Activated T-helper 2 cell treated with anti-CD3 and anti-CD28 coated beads, Interferon-gamma antibody, Interleukin-2, Interleukin-4, amounts not matched to agents 10 μg/mL and 5 μg/mL and 100 μg/mL, durations not matched to agents 14 hours and 24 hours and 36 hours (primary cell): ENCODE results near the gene RFESD. TPM values are rescaled to one million over a fixed set of nuclear protein-coding genes. Genes with fewer than 3 reads are reported as not detected.

Source experiments
- DNase-seq: peaks from one replicate; pipeline ENCODE4 v3.0.0; 2021; ENCODE audit warnings: low spot score
- H3K27ac Mint-ChIP-seq: one replicate; pipeline ENCODE4 v1.8.0; 2021; ENCODE audit warnings: mixed read lengths
- H3K27me3 Mint-ChIP-seq: one replicate; pipeline ENCODE4 v1.8.0; 2021; ENCODE audit warnings: low read depth, mixed read lengths
- H3K36me3 Mint-ChIP-seq: one replicate; pipeline ENCODE4 v1.8.0; 2021; ENCODE audit warnings: low read depth, mixed read lengths
- H3K4me1 Mint-ChIP-seq: one replicate; pipeline ENCODE4 v1.8.0; 2021; ENCODE audit warnings: low read depth, mixed read lengths
- H3K4me3 Mint-ChIP-seq: one replicate; pipeline ENCODE4 v1.8.0; 2021; ENCODE audit warnings: low read depth, mild to moderate bottlenecking, moderate library complexity, mixed read lengths
- H3K9me3 Mint-ChIP-seq: one replicate; pipeline ENCODE4 v1.8.0; 2021; ENCODE audit warnings: mixed read lengths
- intact Hi-C: fragments of 100-400 bp; cut with micrococcal nuclease; formaldehyde crosslinking; loops from one replicate; pipeline ENCODE4 v1.15.1; 2023
- total RNA-seq: library from RNA; stranded (reverse); gene quantifications from 2 replicates; pipeline ENCODE4 v1.2.3, GENCODE V29; 2022

RFESD gene
- total RNA-seq, 1 donor from 2014 or later: 2.9 TPM

- DNase-seq: no peak
- Mint-ChIP-seq H3K27ac (no peak overlapping the region), H3K9me3 (no peaks in the 10 kb centered on the region), H3K27me3 (peaks cover 19% of the 10 kb centered on the region), H3K36me3 (no peaks in the 10 kb centered on the region), H3K4me1 (peaks cover 4% of the 10 kb centered on the region), H3K4me3 (no peak overlapping the region)
- intact Hi-C loops: no loop called here
These were observed 24.0 kb downstream of the RFESD start for GRCh38 chr5:95670568-95670967.

- Mint-ChIP-seq H3K4me3 (no peak overlapping the region), H3K27ac (no peak overlapping the region), H3K4me1 (peaks cover 4% of the 10 kb centered on the region), H3K27me3 (peaks cover 21% of the 10 kb centered on the region), H3K9me3 (no peaks in the 10 kb centered on the region), H3K36me3 (no peaks in the 10 kb centered on the region)
- intact Hi-C loops: no loop called here
- DNase-seq: no peak
These were observed 25.2 kb downstream of the RFESD start for GRCh38 chr5:95671826-95672225.

- no peak overlapping the region for H3K4me3 Mint-ChIP-seq
- no peaks in the 10 kb centered on the region for H3K9me3 Mint-ChIP-seq
- intact Hi-C loops: no loop called here
- no peak overlapping the region for H3K27ac Mint-ChIP-seq
- peaks cover 23% of the 10 kb centered on the region for H3K27me3 Mint-ChIP-seq
- no peaks in the 10 kb centered on the region for H3K36me3 Mint-ChIP-seq
- H3K4me1 Mint-ChIP-seq: peaks cover 4% of the 10 kb centered on the region
- no peak for DNase-seq
These were observed 26.1 kb downstream of the RFESD start for GRCh38 chr5:95672641-95673040.

- H3K27ac Mint-ChIP-seq: no peak overlapping the region
- peaks cover 4% of the 10 kb centered on the region for H3K4me1 Mint-ChIP-seq
- DNase-seq: no peak
- H3K4me3 Mint-ChIP-seq: no peak overlapping the region
- H3K36me3 Mint-ChIP-seq: no peaks in the 10 kb centered on the region
- intact Hi-C loops: no loop called here
- H3K9me3 Mint-ChIP-seq: no peaks in the 10 kb centered on the region
- peaks cover 23% of the 10 kb centered on the region for H3K27me3 Mint-ChIP-seq
These were observed 26.5 kb downstream of the RFESD start for GRCh38 chr5:95673081-95673480.

GRCh38 chr5:95682891-95683290 is 36.3 kb downstream of the RFESD start, which contains the start of gene SPATA9:
SPATA9 (minus strand) TSS chr5:95682991; CDS start chr5:95682854, 137 bp downstream.
- intact Hi-C loops: no loop called here
- H3K4me3 Mint-ChIP-seq: no peak within 1 kb of the TSS
- no peaks in the 10 kb centered on the region for H3K4me1 Mint-ChIP-seq
- H3K9me3 Mint-ChIP-seq: no peaks in the 10 kb centered on the region
- no peak within 1 kb of the TSS for H3K27ac Mint-ChIP-seq
- peaks cover 42% of the 10 kb centered on the region for H3K27me3 Mint-ChIP-seq
- DNase-seq: no peak
- no peaks in the 10 kb centered on the region for H3K36me3 Mint-ChIP-seq

GRCh38 chr5:95684361-95684760 is 37.8 kb downstream of the RFESD start:
- Mint-ChIP-seq H3K27me3 (peaks cover 42% of the 10 kb centered on the region), H3K4me1 (no peaks in the 10 kb centered on the region), H3K27ac (no peak overlapping the region), H3K36me3 (no peaks in the 10 kb centered on the region), H3K4me3 (no peak overlapping the region), H3K9me3 (no peaks in the 10 kb centered on the region)
- DNase-seq: no peak
- intact Hi-C loops: no loop called here

GRCh38 chr5:95686651-95687050 is 40.1 kb downstream of the RFESD start:
- H3K27ac Mint-ChIP-seq: no peak overlapping the region

GRCh38 chr5:95689680-95690079 is 43.1 kb downstream of the RFESD start:
- no peak for DNase-seq
- Mint-ChIP-seq H3K27ac (no peak overlapping the region), H3K36me3 (no peaks in the 10 kb centered on the region), H3K9me3 (no peaks in the 10 kb centered on the region), H3K4me3 (no peak overlapping the region), H3K4me1 (no peaks in the 10 kb centered on the region), H3K27me3 (peaks cover 45% of the 10 kb centered on the region)
- intact Hi-C loops: no loop called here

More at GRCh38 chr5:95686651-95687050, 40.1 kb downstream of the RFESD start:
- H3K9me3 Mint-ChIP-seq: no peaks in the 10 kb centered on the region
- peaks cover 41% of the 10 kb centered on the region for H3K27me3 Mint-ChIP-seq
- no peak for DNase-seq
- no peaks in the 10 kb centered on the region for H3K36me3 Mint-ChIP-seq
- no peak overlapping the region for H3K4me3 Mint-ChIP-seq
- H3K4me1 Mint-ChIP-seq: no peaks in the 10 kb centered on the region
- intact Hi-C loops: no loop called here

- Mint-ChIP-seq H3K36me3 (no peaks in the 10 kb centered on the region), H3K4me1 (no peaks in the 10 kb centered on the region), H3K4me3 (no peak overlapping the region), H3K27ac (no peak overlapping the region), H3K27me3 (peaks cover 41% of the 10 kb centered on the region), H3K9me3 (no peaks in the 10 kb centered on the region)
- intact Hi-C loops: no loop called here
- DNase-seq: no peak
These were observed 43.8 kb downstream of the RFESD start for GRCh38 chr5:95690333-95690732.

GRCh38 chr5:95697781-95698681 is 51.5 kb downstream of the RFESD start:
- H3K4me1 Mint-ChIP-seq: no peaks in the 10 kb centered on the region
- H3K27me3 Mint-ChIP-seq: peaks cover 44% of the 10 kb centered on the region
- H3K36me3 Mint-ChIP-seq: no peaks in the 10 kb centered on the region
- DNase-seq: no peak
- H3K27ac Mint-ChIP-seq: no peak overlapping the region
- intact Hi-C loops: no loop called here
- no peaks in the 10 kb centered on the region for H3K9me3 Mint-ChIP-seq
- H3K4me3 Mint-ChIP-seq: no peak overlapping the region

GRCh38 chr5:95699337-95699736 is 52.8 kb downstream of the RFESD start:
- no peak for DNase-seq
- Mint-ChIP-seq H3K9me3 (no peaks in the 10 kb centered on the region), H3K36me3 (no peaks in the 10 kb centered on the region), H3K27ac (no peak overlapping the region), H3K4me1 (no peaks in the 10 kb centered on the region), H3K4me3 (no peak overlapping the region), H3K27me3 (peaks cover 44% of the 10 kb centered on the region)
- intact Hi-C loops: no loop called here

GRCh38 chr5:95701074-95701473 is 54.5 kb downstream of the RFESD start:
- H3K4me3 Mint-ChIP-seq: no peak overlapping the region
- intact Hi-C loops: no loop called here
- H3K9me3 Mint-ChIP-seq: no peaks in the 10 kb centered on the region
- no peak overlapping the region for H3K27ac Mint-ChIP-seq
- peaks cover 43% of the 10 kb centered on the region for H3K27me3 Mint-ChIP-seq
- no peaks in the 10 kb centered on the region for H3K36me3 Mint-ChIP-seq
- no peaks in the 10 kb centered on the region for H3K4me1 Mint-ChIP-seq
- DNase-seq: no peak

GRCh38 chr5:95704150-95704549 is 57.6 kb downstream of the RFESD start:
- H3K36me3 Mint-ChIP-seq: no peaks in the 10 kb centered on the region
- no peak overlapping the region for H3K27ac Mint-ChIP-seq
- no peak overlapping the region for H3K4me3 Mint-ChIP-seq
- no peaks in the 10 kb centered on the region for H3K4me1 Mint-ChIP-seq
- no peaks in the 10 kb centered on the region for H3K9me3 Mint-ChIP-seq
- DNase-seq: no peak
- H3K27me3 Mint-ChIP-seq: peaks cover 54% of the 10 kb centered on the region
- intact Hi-C loops: no loop called here
